HEK293 (cell line): Measurements from ENCODE around the gene FGF3.

Experiments used
- REPIN1 ChIP-seq: fragments of 450-650 bp; formaldehyde crosslinking; IDR thresholded peaks from 2 replicates; pipeline ENCODE4 v1.5.1; 2017; ENCODE audit warnings: missing biosample characterization, missing genetic modification characterization, low read depth
- REST ChIP-seq: fragments of 450-650 bp; formaldehyde crosslinking; IDR thresholded peaks from 2 replicates; pipeline ENCODE4 v1.5.1; 2016; ENCODE audit warnings: missing biosample characterization, missing genetic modification characterization
- ZNF555 ChIP-seq: fragments of 450-650 bp; formaldehyde crosslinking; conservative IDR thresholded peaks from 2 replicates; pipeline ENCODE4 v1.5.1; 2017; ENCODE audit warnings: missing biosample characterization, mild to moderate bottlenecking, missing genetic modification characterization, inconsistent platforms
- TF ChIP-seq, protein P1 (sequence below): fragments of 450-650 bp; formaldehyde crosslinking; IDR thresholded peaks from 2 replicates; pipeline ENCODE4 v1.5.1; 2016; ENCODE audit warnings: missing biosample characterization, missing genetic modification characterization
- TF ChIP-seq, protein P2 (sequence below): fragments of 450-650 bp; formaldehyde crosslinking; IDR thresholded peaks from 2 replicates; pipeline ENCODE4 v1.5.0; 2017; ENCODE audit warnings: missing biosample characterization, missing genetic modification characterization, borderline replicate concordance

DNA sequence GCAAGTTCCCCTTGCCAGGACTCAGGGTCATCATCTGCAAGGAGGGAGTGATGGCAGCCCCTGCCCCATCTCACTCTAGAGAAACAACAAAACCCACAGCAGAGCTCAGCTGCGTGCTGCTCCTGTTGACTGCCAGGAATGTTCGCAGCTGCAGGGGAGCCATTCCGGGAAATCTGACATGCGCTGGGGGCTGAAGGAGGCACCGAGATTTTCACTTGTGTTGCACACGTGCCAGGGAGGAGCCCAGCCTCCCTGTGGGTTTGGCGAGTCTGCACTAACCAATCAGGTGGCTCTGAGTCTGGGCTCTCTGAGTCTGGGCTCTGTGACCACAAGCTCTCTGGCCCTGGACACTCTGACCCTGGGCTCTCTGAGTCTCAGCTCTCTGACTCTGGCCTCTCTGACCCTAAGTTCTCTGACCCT lies 10.5 kb downstream of the FGF3 start:
- TF ChIP-seq, protein P1, sequence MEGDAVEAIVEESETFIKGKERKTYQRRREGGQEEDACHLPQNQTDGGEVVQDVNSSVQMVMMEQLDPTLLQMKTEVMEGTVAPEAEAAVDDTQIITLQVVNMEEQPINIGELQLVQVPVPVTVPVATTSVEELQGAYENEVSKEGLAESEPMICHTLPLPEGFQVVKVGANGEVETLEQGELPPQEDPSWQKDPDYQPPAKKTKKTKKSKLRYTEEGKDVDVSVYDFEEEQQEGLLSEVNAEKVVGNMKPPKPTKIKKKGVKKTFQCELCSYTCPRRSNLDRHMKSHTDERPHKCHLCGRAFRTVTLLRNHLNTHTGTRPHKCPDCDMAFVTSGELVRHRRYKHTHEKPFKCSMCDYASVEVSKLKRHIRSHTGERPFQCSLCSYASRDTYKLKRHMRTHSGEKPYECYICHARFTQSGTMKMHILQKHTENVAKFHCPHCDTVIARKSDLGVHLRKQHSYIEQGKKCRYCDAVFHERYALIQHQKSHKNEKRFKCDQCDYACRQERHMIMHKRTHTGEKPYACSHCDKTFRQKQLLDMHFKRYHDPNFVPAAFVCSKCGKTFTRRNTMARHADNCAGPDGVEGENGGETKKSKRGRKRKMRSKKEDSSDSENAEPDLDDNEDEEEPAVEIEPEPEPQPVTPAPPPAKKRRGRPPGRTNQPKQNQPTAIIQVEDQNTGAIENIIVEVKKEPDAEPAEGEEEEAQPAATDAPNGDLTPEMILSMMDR (tag by site-specific recombination): no peak
- TF ChIP-seq ZNF555 (tag by site-specific recombination) (no peak), REPIN1 (tag by site-specific recombination) (no peak), REST (no peak)
- TF ChIP-seq, protein P2, sequence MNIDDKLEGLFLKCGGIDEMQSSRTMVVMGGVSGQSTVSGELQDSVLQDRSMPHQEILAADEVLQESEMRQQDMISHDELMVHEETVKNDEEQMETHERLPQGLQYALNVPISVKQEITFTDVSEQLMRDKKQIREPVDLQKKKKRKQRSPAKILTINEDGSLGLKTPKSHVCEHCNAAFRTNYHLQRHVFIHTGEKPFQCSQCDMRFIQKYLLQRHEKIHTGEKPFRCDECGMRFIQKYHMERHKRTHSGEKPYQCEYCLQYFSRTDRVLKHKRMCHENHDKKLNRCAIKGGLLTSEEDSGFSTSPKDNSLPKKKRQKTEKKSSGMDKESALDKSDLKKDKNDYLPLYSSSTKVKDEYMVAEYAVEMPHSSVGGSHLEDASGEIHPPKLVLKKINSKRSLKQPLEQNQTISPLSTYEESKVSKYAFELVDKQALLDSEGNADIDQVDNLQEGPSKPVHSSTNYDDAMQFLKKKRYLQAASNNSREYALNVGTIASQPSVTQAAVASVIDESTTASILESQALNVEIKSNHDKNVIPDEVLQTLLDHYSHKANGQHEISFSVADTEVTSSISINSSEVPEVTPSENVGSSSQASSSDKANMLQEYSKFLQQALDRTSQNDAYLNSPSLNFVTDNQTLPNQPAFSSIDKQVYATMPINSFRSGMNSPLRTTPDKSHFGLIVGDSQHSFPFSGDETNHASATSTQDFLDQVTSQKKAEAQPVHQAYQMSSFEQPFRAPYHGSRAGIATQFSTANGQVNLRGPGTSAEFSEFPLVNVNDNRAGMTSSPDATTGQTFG (tag by site-specific recombination): no peak
